Measurements from ENCODE around the gene OSBPL1A.

Gene OSBPL1A

GRCh38 chr18:24306201-24306600 is 91.4 kb downstream of the OSBPL1A start:
- peaks cover 4% of the 10 kb centered on the region for H3K4me1 Mint-ChIP-seq
- H3K27ac Mint-ChIP-seq = no peak overlapping the region
- H3K4me3 Mint-ChIP-seq = no peak overlapping the region
- H3K9me3 Mint-ChIP-seq = peaks cover 21% of the 10 kb centered on the region
- DNase-seq = no peak
- H3K36me3 Mint-ChIP-seq (ENCODE audit: low read depth) = peaks cover 93% of the 10 kb centered on the region
- TF ChIP-seq CTCF (IDR thresholded peaks at IDR 0.05) = no peak
- no peaks in the 10 kb centered on the region for H3K27me3 Mint-ChIP-seq (ENCODE audit: low read depth, poor library complexity)

GRCh38 chr18:24300703-24301102 is 96.9 kb downstream of the OSBPL1A start:
- peaks cover 89% of the 10 kb centered on the region for H3K36me3 Mint-ChIP-seq (ENCODE audit: low read depth)
- DNase-seq = no peak
- H3K4me1 Mint-ChIP-seq = no peaks in the 10 kb centered on the region
- no peak overlapping the region for H3K27ac Mint-ChIP-seq
- no peak for TF ChIP-seq CTCF (IDR thresholded peaks at IDR 0.05)
- no peak overlapping the region for H3K4me3 Mint-ChIP-seq
- no peaks in the 10 kb centered on the region for H3K27me3 Mint-ChIP-seq (ENCODE audit: low read depth, poor library complexity)
- H3K9me3 Mint-ChIP-seq = peaks cover 6% of the 10 kb centered on the region

GRCh38 chr18:24296276-24296675 is 101.3 kb downstream of the OSBPL1A start:
- Mint-ChIP-seq H3K36me3 (ENCODE audit: low read depth) (peaks cover 72% of the 10 kb centered on the region), H3K9me3 (no peaks in the 10 kb centered on the region), H3K27ac (no peak overlapping the region), H3K4me3 (no peak overlapping the region), H3K27me3 (ENCODE audit: low read depth, poor library complexity) (no peaks in the 10 kb centered on the region), H3K4me1 (no peaks in the 10 kb centered on the region)
- TF ChIP-seq CTCF (IDR thresholded peaks at IDR 0.05) = no peak
- no peak for DNase-seq

- TF ChIP-seq CTCF (IDR thresholded peaks at IDR 0.05) = no peak
- Mint-ChIP-seq H3K4me1 (no peaks in the 10 kb centered on the region), H3K27me3 (ENCODE audit: low read depth, poor library complexity) (no peaks in the 10 kb centered on the region), H3K27ac (no peak overlapping the region), H3K4me3 (no peak overlapping the region), H3K9me3 (no peaks in the 10 kb centered on the region), H3K36me3 (ENCODE audit: low read depth) (peaks cover 50% of the 10 kb centered on the region)
- no peak for DNase-seq
These were observed 104.4 kb downstream of the OSBPL1A start for GRCh38 chr18:24293254-24293653.

- Mint-ChIP-seq H3K9me3 (peaks cover 29% of the 10 kb centered on the region), H3K27ac (no peak overlapping the region), H3K27me3 (ENCODE audit: low read depth, poor library complexity) (no peaks in the 10 kb centered on the region), H3K4me1 (no peaks in the 10 kb centered on the region), H3K36me3 (ENCODE audit: low read depth) (peaks cover 58% of the 10 kb centered on the region), H3K4me3 (no peak overlapping the region)
- no peak for TF ChIP-seq CTCF (IDR thresholded peaks at IDR 0.05)
- DNase-seq = no peak
These were observed 119.0 kb downstream of the OSBPL1A start for GRCh38 chr18:24278591-24278990.

GRCh38 chr18:24277516-24278195 is 120.0 kb downstream of the OSBPL1A start:
- Mint-ChIP-seq H3K27ac (no peak overlapping the region), H3K36me3 (ENCODE audit: low read depth) (peaks cover 51% of the 10 kb centered on the region), H3K4me1 (no peaks in the 10 kb centered on the region), H3K4me3 (no peak overlapping the region), H3K9me3 (peaks cover 22% of the 10 kb centered on the region), H3K27me3 (ENCODE audit: low read depth, poor library complexity) (no peaks in the 10 kb centered on the region)
- no peak for DNase-seq
- TF ChIP-seq CTCF (IDR thresholded peaks at IDR 0.05) = no peak
